Measurements from ENCODE around the gene LRRC3. TPM values are rescaled to one million over a fixed set of nuclear protein-coding genes. Genes with fewer than 3 reads are reported as not detected.

Gene LRRC3
- total RNA-seq, 1 donor from 2014 or later = 3.7 TPM

GRCh38 chr21:44437696-44438431 lies 17.4 kb upstream of the LRRC3 start:
- DNase-seq (ENCODE audit: low spot score in 2 of 2) = no peak
- FAIRE-seq = no peak

GRCh38 chr21:44438531-44439210 lies 16.6 kb upstream of the LRRC3 start:
- no peak for DNase-seq (ENCODE audit: low spot score in 2 of 2)
- FAIRE-seq = no peak

GRCh38 chr21:44439211-44439600 lies 16.1 kb upstream of the LRRC3 start:
- no peak for FAIRE-seq
- DNase-seq (ENCODE audit: low spot score in 2 of 2) = no peak

GRCh38 chr21:44440241-44441040 lies 14.9 kb upstream of the LRRC3 start:
- no peak for FAIRE-seq
- DNase-seq (ENCODE audit: low spot score in 2 of 2) = no peak

- DNase-seq (ENCODE audit: low spot score in 2 of 2) (no peak), FAIRE-seq (no peak)
These were observed 14.3 kb upstream of the LRRC3 start for GRCh38 chr21:44441041-44441400.

GRCh38 chr21:44441581-44442265 lies 13.6 kb upstream of the LRRC3 start:
- DNase-seq (ENCODE audit: low spot score in 2 of 2) (no peak), FAIRE-seq (no peak)

- FAIRE-seq (no peak), DNase-seq (ENCODE audit: low spot score in 2 of 2) (no peak)
These were observed 12.8 kb upstream of the LRRC3 start for GRCh38 chr21:44442266-44443125.

GRCh38 chr21:44443291-44443890 lies 11.9 kb upstream of the LRRC3 start:
- FAIRE-seq (no peak), DNase-seq (ENCODE audit: low spot score in 2 of 2) (no peak)

- FAIRE-seq = no peak
- no peak for DNase-seq (ENCODE audit: low spot score in 2 of 2)
These were observed 11.4 kb upstream of the LRRC3 start for GRCh38 chr21:44443891-44444285.

GRCh38 chr21:44444286-44444931 lies 10.9 kb upstream of the LRRC3 start:
- no peak for FAIRE-seq
- no peak for DNase-seq (ENCODE audit: low spot score in 2 of 2)

- FAIRE-seq (no peak), DNase-seq (ENCODE audit: low spot score in 2 of 2) (no peak)
These were observed 10.0 kb upstream of the LRRC3 start for GRCh38 chr21:44445145-44445812.

GRCh38 chr21:44448651-44449131 lies 6.6 kb upstream of the LRRC3 start:
- FAIRE-seq = no peak
- DNase-seq (ENCODE audit: low spot score in 2 of 2) = no peak

- DNase-seq (ENCODE audit: low spot score in 2 of 2) (no peak), FAIRE-seq (no peak)
These were observed 5.6 kb upstream of the LRRC3 start for GRCh38 chr21:44449473-44450363.

- no peak for FAIRE-seq
- no peak for DNase-seq (ENCODE audit: low spot score in 2 of 2)
These were observed 4.9 kb upstream of the LRRC3 start for GRCh38 chr21:44450402-44450801.

GRCh38 chr21:44450999-44451398 lies 4.3 kb upstream of the LRRC3 start:
- no peak for FAIRE-seq
- no peak for DNase-seq (ENCODE audit: low spot score in 2 of 2)

- no peak for DNase-seq (ENCODE audit: low spot score in 2 of 2)
- no peak for FAIRE-seq
These were observed 2.2 kb upstream of the LRRC3 start for GRCh38 chr21:44453120-44453519.

GRCh38 chr21:44454058-44454457 lies 1.3 kb upstream of the LRRC3 start:
- FAIRE-seq (no peak), DNase-seq (ENCODE audit: low spot score in 2 of 2) (no peak)

Data from frontal cortex (tissue), 4 donors.